Kidney epithelial cell (primary cell): Measurements from ENCODE around the gene NPAS2. TPM values are rescaled to one million over a fixed set of nuclear protein-coding genes. Genes with fewer than 3 reads are reported as not detected.

Experiments
- DNase-seq: peaks from one replicate; pipeline ENCODE4 v3.0.0-alpha.2; 2010; ENCODE audit warnings: low read depth
- H3K27me3 ChIP-seq: 2 replicates; pipeline ENCODE4 v1.6.0; 2011; ENCODE audit warnings: low read length; ENCODE audit not compliant: control insufficient read depth, insufficient read depth
- H3K36me3 ChIP-seq: 2 replicates; pipeline ENCODE4 v1.5.1; 2011; ENCODE audit warnings: low read length; ENCODE audit not compliant: control insufficient read depth, insufficient read depth
- H3K4me3 ChIP-seq: 2 replicates; pipeline ENCODE4 v1.5.1; 2011; ENCODE audit warnings: low read depth, mild to moderate bottlenecking, control low read depth, low read length
- CTCF ChIP-seq: IDR thresholded peaks from 2 replicates; pipeline ENCODE4 v1.5.1; 2011; ENCODE audit warnings: mild to moderate bottlenecking, moderate library complexity, low read length, control low read depth, inconsistent platforms; ENCODE audit not compliant: insufficient read depth, poor library complexity, severe bottlenecking
- total RNA-seq: library from RNA; depleted of rRNA; stranded (reverse); fragments of >200 nt; gene quantifications from 2 replicates; pipeline ENCODE4 v1.2.3, GENCODE V29; 2015

NPAS2 gene
- total RNA-seq, 1 donor from 2014 or later: 11.2 TPM

- TF ChIP-seq CTCF: no peak
- no peaks in the 10 kb centered on the region for H3K27me3 ChIP-seq
Observed at GRCh38 chr2:100833331-100833730, 13.4 kb downstream of the NPAS2 start.

GRCh38 chr2:100834221-100834620 is 14.3 kb downstream of the NPAS2 start:
- TF ChIP-seq CTCF: no peak
- DNase-seq: no peak
- H3K36me3 ChIP-seq: no peaks in the 10 kb centered on the region
- no peak overlapping the region for H3K4me3 ChIP-seq
- H3K27me3 ChIP-seq: no peaks in the 10 kb centered on the region

More at GRCh38 chr2:100833331-100833730, 13.4 kb downstream of the NPAS2 start:
- Histone ChIP-seq H3K36me3 (no peaks in the 10 kb centered on the region), H3K4me3 (no peak overlapping the region)
- DNase-seq: no peak

- Histone ChIP-seq H3K4me3 (no peak overlapping the region), H3K27me3 (no peaks in the 10 kb centered on the region), H3K36me3 (no peaks in the 10 kb centered on the region)
- DNase-seq: no peak
- TF ChIP-seq CTCF: no peak
Observed at GRCh38 chr2:100835006-100835659, 15.2 kb downstream of the NPAS2 start.

- no peak overlapping the region for H3K4me3 ChIP-seq
- no peak for DNase-seq
- no peak for TF ChIP-seq CTCF
- H3K36me3 ChIP-seq: no peaks in the 10 kb centered on the region
- H3K27me3 ChIP-seq: no peaks in the 10 kb centered on the region
Observed at GRCh38 chr2:100840519-100840918, 20.6 kb downstream of the NPAS2 start.

- DNase-seq: no peak
- no peak for TF ChIP-seq CTCF
- no peaks in the 10 kb centered on the region for H3K36me3 ChIP-seq
- H3K4me3 ChIP-seq: no peak overlapping the region
- no peaks in the 10 kb centered on the region for H3K27me3 ChIP-seq
Observed at GRCh38 chr2:100842241-100842922, 22.4 kb downstream of the NPAS2 start.
